NK-92 treated with Interleukin-12 subunit alpha and Interleukin-12 subunit beta, amount 100 ng/mL, for 24 hours (cell line): ENCODE measurements around the gene BICRA.

Experiments
- DNase-seq: peaks from one replicate; lab custom pipeline; 2025; lab: John Stamatoyannopoulos, UW

BICRA gene

GRCh38 chr19:47750752-47751151, 141.8 kb downstream of the BICRA start:
- DNase-seq, result no peak

GRCh38 chr19:47752440-47753211, 143.7 kb downstream of the BICRA start:
- DNase-seq, result no peak
